GM23338 (cell line): ENCODE measurements around the gene CALM1.

Experiments
- CREB1 ChIP-seq: fragments of 250-450 bp; sonication (Bioruptor Pico); IDR thresholded peaks from 2 replicates; pipeline ENCODE4 v1.5.0; 2020; ENCODE audit warnings: low read depth, mild to moderate bottlenecking, moderate library complexity
- EZH2 ChIP-seq: fragments of 200-600 bp; sonication (generic); IDR thresholded peaks from one replicate; pipeline ENCODE4 v1.8.0; 2017; ENCODE audit warnings: antibody characterized with exemption, mild to moderate bottlenecking, low read depth; ENCODE audit not compliant: unreplicated experiment
- EZH2phosphoT487 ChIP-seq: fragments of 200-600 bp; sonication (generic); IDR thresholded peaks from one replicate; pipeline ENCODE4 v1.8.1; 2018; ENCODE audit warnings: antibody characterized with exemption; ENCODE audit not compliant: unreplicated experiment
- POLR2AphosphoS5 ChIP-seq: IDR thresholded peaks from 2 replicates; pipeline ENCODE4 v1.6.1; 2016; ENCODE audit warnings: antibody characterized with exemption, low read depth
- REST ChIP-seq: IDR thresholded peaks from one replicate; pipeline ENCODE4 v1.6.1; 2018; ENCODE audit warnings: antibody characterized with exemption; ENCODE audit not compliant: unreplicated experiment
- ZNF114 ChIP-seq: fragments of 250-450 bp; sonication (Bioruptor Pico); IDR thresholded peaks from 2 replicates; pipeline ENCODE4 v1.5.0; 2020; ENCODE audit warnings: mild to moderate bottlenecking, moderate library complexity
- TF ChIP-seq, protein P1 (sequence below), 2 experiments: fragments of 200-600 bp in 1 of 2; sonication (generic) in 1 of 2; conservative IDR thresholded peaks; 2 replicates each; pipeline versions ENCODE4 v1.5.1 to v1.6.1; 2016 to 2017; ENCODE audit warnings: antibody characterized with exemption in 2 of 2, low read depth in 2 of 2, mild to moderate bottlenecking in 2 of 2, moderate library complexity in 1 of 2

GRCh38 chr14:90374813-90375212 lies 22.0 kb upstream of the CALM1 start:
- TF ChIP-seq, protein P1, sequence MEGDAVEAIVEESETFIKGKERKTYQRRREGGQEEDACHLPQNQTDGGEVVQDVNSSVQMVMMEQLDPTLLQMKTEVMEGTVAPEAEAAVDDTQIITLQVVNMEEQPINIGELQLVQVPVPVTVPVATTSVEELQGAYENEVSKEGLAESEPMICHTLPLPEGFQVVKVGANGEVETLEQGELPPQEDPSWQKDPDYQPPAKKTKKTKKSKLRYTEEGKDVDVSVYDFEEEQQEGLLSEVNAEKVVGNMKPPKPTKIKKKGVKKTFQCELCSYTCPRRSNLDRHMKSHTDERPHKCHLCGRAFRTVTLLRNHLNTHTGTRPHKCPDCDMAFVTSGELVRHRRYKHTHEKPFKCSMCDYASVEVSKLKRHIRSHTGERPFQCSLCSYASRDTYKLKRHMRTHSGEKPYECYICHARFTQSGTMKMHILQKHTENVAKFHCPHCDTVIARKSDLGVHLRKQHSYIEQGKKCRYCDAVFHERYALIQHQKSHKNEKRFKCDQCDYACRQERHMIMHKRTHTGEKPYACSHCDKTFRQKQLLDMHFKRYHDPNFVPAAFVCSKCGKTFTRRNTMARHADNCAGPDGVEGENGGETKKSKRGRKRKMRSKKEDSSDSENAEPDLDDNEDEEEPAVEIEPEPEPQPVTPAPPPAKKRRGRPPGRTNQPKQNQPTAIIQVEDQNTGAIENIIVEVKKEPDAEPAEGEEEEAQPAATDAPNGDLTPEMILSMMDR (conservative IDR thresholded peaks at IDR 0.05; ENCODE audit: low read depth in 2 of 2), result no peak
- TF ChIP-seq REST (no peak), EZH2phosphoT487 (no peak), EZH2 (no peak), POLR2AphosphoS5 (no peak), CREB1 (no peak), ZNF114 (CRISPR knock-in tag) (no peak)
